Activated T-helper 1 cell treated with anti-CD3 and anti-CD28 coated beads, Interleukin-12 subunit alpha, Interleukin-12 subunit beta, Interleukin-2, Interleukin-4 antibody, amounts not matched to agents 30 ng/mL and 10 ng/mL and 1 ng/mL, durations not matched to agents 14 hours and 24 hours and 36 hours (primary cell): Measurements from ENCODE around the gene LETMD1. TPM values are rescaled to one million over a fixed set of nuclear protein-coding genes. Genes with fewer than 3 reads are reported as not detected.
"Not testable (repeated sequence)": the region's sequence is repeated elsewhere in the genome, so short reads cannot be mapped to it uniquely, and the experiment has no call there.

Experiments used
- DNase-seq: peaks from one replicate; pipeline ENCODE4 v3.0.0; 2021; ENCODE audit warnings: low spot score
- H3K27ac Mint-ChIP-seq: one replicate; pipeline ENCODE4 v1.8.0; 2021; ENCODE audit warnings: mild to moderate bottlenecking, mixed read lengths
- H3K27me3 Mint-ChIP-seq: one replicate; pipeline ENCODE4 v1.8.0; 2022; ENCODE audit warnings: mild to moderate bottlenecking, moderate library complexity, mixed read lengths; ENCODE audit not compliant: insufficient read depth
- H3K36me3 Mint-ChIP-seq: one replicate; pipeline ENCODE4 v1.8.0; 2021; ENCODE audit warnings: low read depth, mixed read lengths
- H3K4me1 Mint-ChIP-seq: one replicate; pipeline ENCODE4 v1.8.0; 2021; ENCODE audit warnings: low read depth, mixed read lengths
- H3K4me3 Mint-ChIP-seq: one replicate; pipeline ENCODE4 v1.8.0; 2021; ENCODE audit warnings: mild to moderate bottlenecking, moderate library complexity, mixed read lengths
- H3K9me3 Mint-ChIP-seq: one replicate; pipeline ENCODE4 v1.8.0; 2021; ENCODE audit warnings: mixed read lengths
- intact Hi-C: fragments of 100-400 bp; cut with micrococcal nuclease; formaldehyde crosslinking; loops from one replicate; pipeline ENCODE4 v1.15.1; 2024
- total RNA-seq: library from RNA; stranded (reverse); gene quantifications from 2 replicates; pipeline ENCODE4 v1.2.3, GENCODE V29; 2022

Gene LETMD1
- total RNA-seq, 1 donor from 2014 or later, result 70.7 TPM

DNA sequence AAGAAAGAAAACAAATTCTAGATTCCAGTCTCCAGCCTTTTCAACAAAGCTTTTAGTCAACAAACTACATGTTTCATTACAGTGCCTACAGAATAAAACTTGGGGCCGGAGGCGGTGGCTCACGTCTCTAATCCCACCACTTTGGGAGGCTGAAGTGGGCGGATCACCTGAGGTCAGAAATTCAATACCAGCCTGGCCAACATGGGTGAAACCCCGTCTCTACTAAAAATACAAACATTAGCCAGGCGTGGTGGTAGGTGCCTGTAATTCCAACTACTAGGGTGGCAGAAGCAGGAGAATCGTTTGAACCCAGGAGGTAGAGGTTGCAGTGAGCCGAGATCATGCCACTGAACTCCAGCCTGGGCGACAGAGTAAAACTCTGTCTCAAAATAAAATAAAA lies 33.7 kb upstream of the LETMD1 start:
- H3K4me3 Mint-ChIP-seq, H3K27me3 Mint-ChIP-seq, H3K27ac Mint-ChIP-seq, H3K36me3 Mint-ChIP-seq, DNase-seq, intact Hi-C loops, H3K9me3 Mint-ChIP-seq: not testable (repeated sequence)
- H3K4me1 Mint-ChIP-seq, result peaks cover 28% of the 10 kb centered on the region

- no peak overlapping the region for H3K27ac Mint-ChIP-seq
- peaks cover 4% of the 10 kb centered on the region for H3K36me3 Mint-ChIP-seq
- peaks cover 36% of the 10 kb centered on the region for H3K4me1 Mint-ChIP-seq
- no peaks in the 10 kb centered on the region for H3K27me3 Mint-ChIP-seq
- no peak for DNase-seq
- H3K9me3 Mint-ChIP-seq, result no peaks in the 10 kb centered on the region
- intact Hi-C loops, result no loop called here
- H3K4me3 Mint-ChIP-seq, result no peak overlapping the region
Measured at GRCh38 chr12:51017452-51017851, 30.7 kb upstream of the LETMD1 start.

- H3K27me3 Mint-ChIP-seq, result no peaks in the 10 kb centered on the region
- no peak for DNase-seq
- H3K27ac Mint-ChIP-seq, result no peak overlapping the region
- peaks cover 4% of the 10 kb centered on the region for H3K36me3 Mint-ChIP-seq
- no peak overlapping the region for H3K4me3 Mint-ChIP-seq
- H3K9me3 Mint-ChIP-seq, result no peaks in the 10 kb centered on the region
- intact Hi-C loops, result no loop called here
- H3K4me1 Mint-ChIP-seq, result peaks cover 44% of the 10 kb centered on the region
Measured at GRCh38 chr12:51018956-51019355, 29.2 kb upstream of the LETMD1 start.

- intact Hi-C loops, result loop anchor here (5.0 to 10.0 kb wide), 2 partner anchors 503 to 905 kb away; partner anchors contain the start of gene COX14
- no peak overlapping the region for H3K27ac Mint-ChIP-seq
Measured at GRCh38 chr12:51019927-51020326, 28.2 kb upstream of the LETMD1 start.

GRCh38 chr12:51020448-51021182 lies 27.5 kb upstream of the LETMD1 start:
- DNase-seq, result no peak
- Mint-ChIP-seq H3K36me3 (peaks cover 4% of the 10 kb centered on the region), H3K4me3 (no peak overlapping the region), H3K27me3 (no peaks in the 10 kb centered on the region), H3K27ac (no peak overlapping the region), H3K9me3 (no peaks in the 10 kb centered on the region), H3K4me1 (peaks cover 57% of the 10 kb centered on the region)
- intact Hi-C loops, result loop anchor here (5.0 to 10.0 kb wide), 2 partner anchors 503 to 906 kb away; partner anchors contain the start of gene COX14

More at GRCh38 chr12:51019927-51020326, 28.2 kb upstream of the LETMD1 start:
- Mint-ChIP-seq H3K9me3 (no peaks in the 10 kb centered on the region), H3K36me3 (peaks cover 4% of the 10 kb centered on the region), H3K27me3 (no peaks in the 10 kb centered on the region), H3K4me1 (peaks cover 53% of the 10 kb centered on the region), H3K4me3 (no peak overlapping the region)
- no peak for DNase-seq

DNA sequence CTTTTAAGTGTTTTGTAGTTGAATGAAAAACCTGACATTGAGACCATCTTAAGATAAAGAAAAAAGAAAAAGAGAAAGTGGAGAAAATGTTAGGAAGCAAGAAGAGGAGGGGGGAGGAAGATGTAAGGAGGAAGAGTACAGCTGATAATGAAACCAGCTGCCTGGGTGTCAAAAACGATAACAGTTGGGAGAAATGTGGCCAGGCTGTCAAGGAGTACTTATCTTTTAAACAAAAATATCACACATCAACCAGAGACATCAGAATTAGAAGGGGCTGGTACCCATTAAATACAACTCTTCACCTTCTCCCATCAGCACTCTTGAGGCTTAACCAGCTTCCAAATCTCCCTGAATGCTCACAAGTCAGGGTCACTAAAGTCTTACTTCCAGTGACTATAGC lies 26.4 kb upstream of the LETMD1 start:
- no peak for DNase-seq
- intact Hi-C loops, result loop anchor here (5.0 to 10.0 kb wide), 2 partner anchors 504 to 907 kb away; partner anchors contain the start of gene COX14
- H3K27ac Mint-ChIP-seq, result peak overlapping the region; percentile 62
- H3K36me3 Mint-ChIP-seq, result peaks cover 4% of the 10 kb centered on the region
- H3K27me3 Mint-ChIP-seq, result no peaks in the 10 kb centered on the region
- peak overlapping the region; percentile 12 for H3K4me3 Mint-ChIP-seq
- H3K4me1 Mint-ChIP-seq, result peaks cover 57% of the 10 kb centered on the region
- H3K9me3 Mint-ChIP-seq, result no peaks in the 10 kb centered on the region

DNA sequence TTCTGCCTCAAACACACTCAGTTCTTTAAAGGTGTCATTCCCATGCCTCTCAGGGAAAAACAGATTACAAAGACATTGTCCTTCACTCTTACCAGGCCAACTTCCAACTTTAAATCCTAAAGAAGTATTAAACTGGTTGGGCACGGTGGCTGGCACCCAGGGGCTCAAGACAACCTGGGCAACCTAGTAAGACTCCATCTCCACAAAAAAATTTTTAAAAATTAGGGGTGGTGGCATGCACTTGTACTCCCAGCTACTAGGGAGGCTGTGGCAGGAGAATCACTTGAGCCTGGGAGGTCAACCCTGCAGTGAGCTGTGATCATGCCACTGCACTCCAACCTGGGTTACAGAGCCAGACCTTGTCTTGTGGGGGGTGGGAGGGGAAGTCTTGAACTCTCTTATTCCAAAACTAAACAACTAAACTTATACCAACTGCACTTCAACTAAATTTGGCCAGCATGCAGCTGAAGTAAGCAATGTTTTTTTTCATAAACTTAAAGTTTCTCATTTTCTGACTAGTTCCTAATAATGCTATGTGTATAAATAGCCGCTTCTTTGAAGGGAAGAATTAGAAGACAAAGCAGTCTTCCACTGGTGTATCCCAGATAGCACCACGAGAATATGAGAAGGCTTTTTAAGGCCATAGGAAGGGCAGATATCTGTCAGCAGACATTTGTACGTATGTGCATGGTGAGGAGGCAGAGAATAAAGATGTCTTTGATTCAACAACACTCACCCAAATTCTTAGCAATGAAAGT lies 24.3 kb upstream of the LETMD1 start:
- H3K27ac Mint-ChIP-seq, result peak overlapping the region; percentile 98
- H3K9me3 Mint-ChIP-seq, result no peaks in the 10 kb centered on the region
- peaks cover 7% of the 10 kb centered on the region for H3K27me3 Mint-ChIP-seq
- DNase-seq, result no peak
- intact Hi-C loops, result loop anchor here (1.0 to 10.0 kb wide), 6 partner anchors 45 to 909 kb away; partner anchors contain the start of genes COX14 and TFCP2
- H3K4me3 Mint-ChIP-seq, result peak overlapping the region; percentile 92
- H3K36me3 Mint-ChIP-seq, result peaks cover 2% of the 10 kb centered on the region
- peaks cover 67% of the 10 kb centered on the region for H3K4me1 Mint-ChIP-seq

- peaks cover 62% of the 10 kb centered on the region for H3K4me1 Mint-ChIP-seq
- DNase-seq, result no peak
- peaks cover 18% of the 10 kb centered on the region for H3K27me3 Mint-ChIP-seq
- intact Hi-C loops, result loop anchor here (2.0 to 10.0 kb wide), 3 partner anchors 147 to 911 kb away; partner anchors contain the start of genes COX14 and TFCP2
- H3K4me3 Mint-ChIP-seq, result peak overlapping the region; percentile 92
- H3K36me3 Mint-ChIP-seq, result peaks cover 2% of the 10 kb centered on the region
- H3K9me3 Mint-ChIP-seq, result no peaks in the 10 kb centered on the region
- peak overlapping the region; percentile 98 for H3K27ac Mint-ChIP-seq
Measured at GRCh38 chr12:51025338-51025835, 22.7 kb upstream of the LETMD1 start.

- Mint-ChIP-seq H3K9me3 (no peaks in the 10 kb centered on the region), H3K4me3 (peak within 1 kb of the TSS; percentile 92), H3K27ac (peak within 1 kb of the TSS; percentile 98), H3K27me3 (peaks cover 18% of the 10 kb centered on the region), H3K4me1 (peaks cover 55% of the 10 kb centered on the region), H3K36me3 (peaks cover 2% of the 10 kb centered on the region)
- peak; percentile 91 for DNase-seq
- intact Hi-C loops, result loop anchor here (1.0 to 10.0 kb wide), 7 partner anchors 17 to 911 kb away; partner anchors contain the start of genes COX14, CSRNP2, LETMD1 and TFCP2
Measured at GRCh38 chr12:51025836-51026638, 22.1 kb upstream of the LETMD1 start, which contains the start of gene SLC11A2. SLC11A2 (minus strand) TSS chr12:51026384; CDS start chr12:51010728, 15,656 bp downstream.

GRCh38 chr12:51027342-51027835 lies 20.7 kb upstream of the LETMD1 start:
- no peaks in the 10 kb centered on the region for H3K36me3 Mint-ChIP-seq
- H3K27ac Mint-ChIP-seq, result peak overlapping the region; percentile 72
- intact Hi-C loops, result loop anchor here (10.0 kb wide), 1 partner anchor 913 kb away; the partner anchor contains the start of gene COX14
- no peak overlapping the region for H3K4me3 Mint-ChIP-seq
- H3K4me1 Mint-ChIP-seq, result peaks cover 44% of the 10 kb centered on the region
- no peaks in the 10 kb centered on the region for H3K9me3 Mint-ChIP-seq
- no peak for DNase-seq
- H3K27me3 Mint-ChIP-seq, result peaks cover 18% of the 10 kb centered on the region

- Mint-ChIP-seq H3K36me3 (no peaks in the 10 kb centered on the region), H3K27ac (no peak overlapping the region), H3K9me3 (no peaks in the 10 kb centered on the region), H3K4me1 (peaks cover 37% of the 10 kb centered on the region), H3K27me3 (peaks cover 18% of the 10 kb centered on the region), H3K4me3 (no peak overlapping the region)
- intact Hi-C loops, result loop anchor here (1.0 to 10.0 kb wide), 3 partner anchors 203 to 913 kb away; partner anchors contain the start of gene COX14
- DNase-seq, result no peak
Measured at GRCh38 chr12:51028126-51028812, 19.9 kb upstream of the LETMD1 start.
